ENCODE measurements around the gene ADAM12. TPM values are rescaled to one million over a fixed set of nuclear protein-coding genes. Genes with fewer than 3 reads are reported as not detected.

Gene ADAM12
- total RNA-seq, 1 experiment from 2014 or later: 0.24 TPM

DNA sequence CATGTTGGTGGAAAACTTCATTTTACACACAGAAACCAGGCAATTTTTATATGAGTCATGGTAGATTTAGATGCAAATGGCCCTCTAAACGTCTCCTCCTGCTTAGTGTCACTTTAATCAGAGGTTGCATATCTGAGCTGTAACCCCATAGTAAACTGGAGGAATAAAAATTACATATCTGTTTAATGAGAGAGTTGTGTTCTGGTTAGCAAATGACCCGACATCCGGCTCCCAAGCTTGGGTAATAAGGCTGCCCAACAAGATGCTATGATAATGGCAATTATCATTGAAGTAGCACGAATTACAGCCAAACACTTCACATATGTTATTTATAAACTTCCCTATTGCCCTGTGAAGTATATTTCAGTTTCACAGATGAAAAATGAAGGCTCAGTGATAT lies 10.6 kb upstream of the ADAM12 start:
- Histone ChIP-seq H4K8ac (replicated peaks; ENCODE audit: insufficient read length, low read depth, low read length) (no peak overlapping the region), H2BK12ac (ENCODE audit: insufficient read length, low read depth, low read length) (no peak overlapping the region), H3K23ac (ENCODE audit: insufficient read length, low read depth, low read length) (no peak overlapping the region), H3K56ac (ENCODE audit: insufficient read length, low read depth, low read length) (no peak overlapping the region), H3K4ac (ENCODE audit: low read depth, low read length) (no peak overlapping the region), H3K23me2 (ENCODE audit: insufficient read length, low read depth, low read length, poor library complexity, severe bottlenecking) (no peaks in the 10 kb centered on the region), H3K9me3 (ENCODE audit: control insufficient read depth, low read depth, low read length) (no peaks in the 10 kb centered on the region), H3K79me1 (ENCODE audit: insufficient read depth, low read depth, low read length, poor library complexity, severe bottlenecking) (no peaks in the 10 kb centered on the region), H3K27ac (ENCODE audit: insufficient read length, low read depth, low read length) (no peak overlapping the region), H3K79me2 (ENCODE audit: insufficient read depth, low read length) (no peaks in the 10 kb centered on the region), H4K5ac (ENCODE audit: insufficient read length, low read depth, low read length) (no peak overlapping the region), H3K27me3 (ENCODE audit: insufficient read depth, low read length) (no peaks in the 10 kb centered on the region), H2AK5ac (ENCODE audit: insufficient read length, low read length) (no peak overlapping the region), H2AFZ (ENCODE audit: low read length) (no peak overlapping the region), H4K91ac (ENCODE audit: insufficient read length, low read depth, low read length) (no peak overlapping the region), H2BK120ac (ENCODE audit: low read depth, low read length, poor library complexity, severe bottlenecking) (no peak overlapping the region), H4K20me1 (ENCODE audit: control insufficient read depth, insufficient read depth, insufficient read length) (no peaks in the 10 kb centered on the region), H2BK20ac (ENCODE audit: low read depth, low read length, poor library complexity, severe bottlenecking) (no peak overlapping the region), H3K4me2 (ENCODE audit: insufficient read depth, insufficient read length, low read length) (no peak overlapping the region), H3K18ac (ENCODE audit: insufficient read length, low read depth, low read length) (no peak overlapping the region), H3T11ph (ENCODE audit: low read length) (no peak overlapping the region), H3K4me1 (ENCODE audit: insufficient read depth, low read length) (peaks cover 5% of the 10 kb centered on the region), H2BK15ac (ENCODE audit: low read depth, low read length) (no peak overlapping the region), H2BK5ac (ENCODE audit: insufficient read length, low read length) (no peak overlapping the region), H3K14ac (ENCODE audit: insufficient read depth, low read length) (no peak overlapping the region), H3K9ac (ENCODE audit: extremely low read depth, insufficient read length, low read length) (no peak overlapping the region)
- H3K9me3 Mint-ChIP-seq: no peaks in the 10 kb centered on the region
- no peaks in the 10 kb centered on the region for H3K36me3 Mint-ChIP-seq (ENCODE audit: insufficient read depth in 1 of 3, low read depth in 3 of 3)
- TF ChIP-seq, protein P1, sequence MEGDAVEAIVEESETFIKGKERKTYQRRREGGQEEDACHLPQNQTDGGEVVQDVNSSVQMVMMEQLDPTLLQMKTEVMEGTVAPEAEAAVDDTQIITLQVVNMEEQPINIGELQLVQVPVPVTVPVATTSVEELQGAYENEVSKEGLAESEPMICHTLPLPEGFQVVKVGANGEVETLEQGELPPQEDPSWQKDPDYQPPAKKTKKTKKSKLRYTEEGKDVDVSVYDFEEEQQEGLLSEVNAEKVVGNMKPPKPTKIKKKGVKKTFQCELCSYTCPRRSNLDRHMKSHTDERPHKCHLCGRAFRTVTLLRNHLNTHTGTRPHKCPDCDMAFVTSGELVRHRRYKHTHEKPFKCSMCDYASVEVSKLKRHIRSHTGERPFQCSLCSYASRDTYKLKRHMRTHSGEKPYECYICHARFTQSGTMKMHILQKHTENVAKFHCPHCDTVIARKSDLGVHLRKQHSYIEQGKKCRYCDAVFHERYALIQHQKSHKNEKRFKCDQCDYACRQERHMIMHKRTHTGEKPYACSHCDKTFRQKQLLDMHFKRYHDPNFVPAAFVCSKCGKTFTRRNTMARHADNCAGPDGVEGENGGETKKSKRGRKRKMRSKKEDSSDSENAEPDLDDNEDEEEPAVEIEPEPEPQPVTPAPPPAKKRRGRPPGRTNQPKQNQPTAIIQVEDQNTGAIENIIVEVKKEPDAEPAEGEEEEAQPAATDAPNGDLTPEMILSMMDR (conservative IDR thresholded peaks at IDR 0.05): no peak
- WGBS (ENCODE audit: extremely low coverage, insufficient read length, low lambda C conversion rate): no CpG with 5 or more reads among the region's 4 CpGs
- 0 out of 2 replicates have a peak, but pooled peaks cover 2% of the 10 kb centered on the region for H3K27me3 Mint-ChIP-seq (ENCODE audit: low read depth)
- H3K4me1 Mint-ChIP-seq: peaks cover 3 to 7% of the 10 kb centered on the region in 2 experiments; a peak in 3 of 4 replicates
- no peak overlapping the region for H3K27ac Mint-ChIP-seq
- no peak for DNase-seq
- H3K4me3 Mint-ChIP-seq: no peak overlapping the region

Data from H9 (cell line).